Right lobe of liver (tissue), 4 donors: ENCODE results near the gene MRPL36.

Experiments
- CTCF ChIP-seq, 4 donors: fragments of 200-600 bp in 3 of 4; fragments of 450-650 bp in 1 of 4; IDR thresholded peaks; one replicate each; pipeline versions ENCODE4 v1.5.1 to v1.8.0; 2016 to 2022; ENCODE audit warnings: antibody characterized with exemption in 4 of 4, mild to moderate bottlenecking in 2 of 4
- POLR2A ChIP-seq: fragments of 450-650 bp; IDR thresholded peaks from one replicate; pipeline ENCODE4 v1.6.1; 2017; ENCODE audit warnings: antibody characterized with exemption, mild to moderate bottlenecking
- donor health status: DM: no; HTN: no; CAD: no.
- donor health status: DM: no; HTN: no; CAD: no.
- donor health status: DM: no; HTN: yes; CAD: no.

- TF ChIP-seq CTCF (IDR thresholded peaks at IDR 0.05) (no peak), POLR2A (no peak)
These were observed 46.8 kb downstream of the MRPL36 start for GRCh38 chr5:1752881-1753280.
